T follicular helper cell (primary cell): Measurements from ENCODE around the gene MINDY4.

Experiments used
- DNase-seq: peaks from one replicate; pipeline ENCODE4 v3.0.0-alpha.2; 2020; ENCODE audit warnings: low read depth

MINDY4 gene

GRCh38 chr7:30877015-30877769 is 106.0 kb downstream of the MINDY4 start:
- no peak for DNase-seq

DNA sequence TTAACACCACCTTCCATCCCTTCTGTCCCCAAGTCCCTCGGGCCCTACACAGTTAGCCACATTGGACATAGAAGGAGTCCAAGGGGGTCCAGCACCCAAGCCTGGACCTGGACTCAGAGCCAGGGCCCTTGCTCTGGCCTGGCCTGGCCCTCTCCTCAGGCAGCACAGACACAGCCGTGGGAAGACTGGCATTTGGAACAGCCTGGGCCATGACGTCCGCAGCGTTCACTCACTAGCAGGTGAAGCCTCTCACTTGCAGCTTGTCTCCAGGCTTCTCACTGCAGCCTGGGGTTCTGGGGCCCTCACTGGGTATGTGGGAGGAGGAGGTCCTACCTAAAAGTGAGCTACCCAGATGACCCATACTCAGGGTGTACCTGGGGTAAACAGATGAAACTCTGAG is 106.8 kb downstream of the MINDY4 start:
- no peak for DNase-seq

DNA sequence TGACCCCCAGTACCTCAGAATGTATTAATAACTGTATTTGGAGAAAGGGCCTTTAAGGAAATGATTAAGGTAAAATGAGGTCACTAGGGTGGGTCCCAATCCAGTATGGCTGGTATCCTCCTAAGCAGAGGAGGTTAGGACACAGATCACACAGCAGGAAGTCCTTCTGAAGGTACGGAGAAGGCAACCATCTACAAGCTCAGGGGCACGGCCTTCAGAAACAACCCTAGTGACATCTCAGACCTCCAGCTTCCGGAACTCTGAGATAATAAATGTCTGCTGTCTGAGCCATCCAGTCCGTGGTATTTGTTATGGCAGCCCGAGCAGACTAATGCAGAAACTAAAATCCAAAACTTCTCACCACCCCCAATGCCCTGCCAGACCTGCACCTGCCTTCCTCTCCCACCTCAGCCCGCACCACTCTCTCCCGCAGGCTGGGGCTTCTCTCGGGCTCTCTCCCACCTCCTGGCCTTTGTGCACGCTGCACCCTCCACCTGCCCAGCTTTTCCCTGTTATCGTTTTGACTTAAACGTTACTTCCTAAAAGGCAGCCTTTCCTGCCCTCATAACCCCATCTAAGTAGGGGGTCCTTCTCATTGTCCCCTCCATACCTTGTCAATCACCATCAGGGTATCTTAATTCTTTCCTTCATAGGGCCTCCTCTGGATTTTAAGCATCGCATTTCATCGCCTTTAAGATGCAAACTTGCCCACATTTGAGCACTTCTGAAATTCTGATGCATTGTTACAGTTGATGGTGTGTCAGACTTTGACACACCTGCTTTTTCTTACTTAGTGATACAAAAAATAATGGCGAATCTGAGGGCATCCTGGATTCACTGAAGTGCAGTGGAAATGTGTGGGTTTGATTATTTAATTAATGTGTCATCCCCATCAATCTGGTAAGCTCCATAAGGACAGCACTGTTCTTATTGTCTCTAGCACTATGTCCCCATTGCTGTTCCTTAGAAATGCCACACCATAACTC is 108.2 kb downstream of the MINDY4 start:
- no peak for DNase-seq

DNA sequence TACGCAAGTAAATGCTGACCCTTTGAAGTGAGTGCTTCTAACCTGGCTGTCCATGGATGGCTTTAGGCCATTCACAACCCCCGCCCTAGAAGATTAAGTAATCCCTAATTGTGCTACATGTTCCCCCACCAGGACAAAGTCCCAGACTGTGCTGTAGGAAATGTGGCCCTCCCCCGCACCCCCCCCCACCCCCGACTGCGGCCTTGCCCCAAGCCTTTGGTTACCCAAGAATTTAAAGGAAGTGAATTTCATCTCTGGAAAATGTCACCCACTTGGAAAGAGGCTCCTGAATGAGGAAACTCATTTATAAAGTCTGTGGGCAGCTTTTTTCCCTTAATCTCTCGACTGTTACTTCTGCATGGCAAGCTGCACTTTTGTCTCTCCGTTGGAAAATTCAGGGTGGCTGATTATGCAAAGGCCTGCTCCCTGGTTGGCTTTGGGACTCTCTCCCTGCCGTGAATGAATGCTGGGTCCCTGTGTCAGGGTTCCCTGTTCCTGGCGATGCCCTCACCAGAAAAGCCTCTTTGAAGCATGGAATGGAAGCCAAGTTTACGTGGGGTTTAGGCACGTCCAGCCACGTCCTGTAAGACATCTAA is 109.0 kb downstream of the MINDY4 start:
- no peak for DNase-seq

- no peak for DNase-seq
Observed at GRCh38 chr7:30880941-30881340, 109.7 kb downstream of the MINDY4 start.

GRCh38 chr7:30881448-30881847 is 110.2 kb downstream of the MINDY4 start:
- no peak for DNase-seq

DNA sequence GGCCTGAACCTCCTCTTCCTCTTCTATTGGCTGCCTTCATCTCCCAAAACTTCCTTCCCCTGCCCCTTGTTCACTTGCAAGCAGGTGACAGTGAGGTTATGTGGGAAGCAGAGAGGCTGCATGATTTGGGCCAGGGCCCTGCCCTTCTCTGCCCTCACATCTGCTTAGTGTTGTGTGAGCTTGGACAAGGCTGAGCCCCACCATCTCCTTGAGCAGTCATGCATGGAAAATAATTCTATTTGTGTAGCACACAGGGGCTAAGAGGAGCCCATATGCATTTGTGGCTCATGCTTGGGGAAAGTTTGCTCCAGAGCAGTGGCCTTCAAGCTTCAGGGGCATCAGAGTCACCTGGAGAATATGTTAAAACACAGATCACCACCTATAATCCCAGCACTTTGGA is 113.7 kb downstream of the MINDY4 start:
- DNase-seq = no peak

- no peak for DNase-seq
Observed at GRCh38 chr7:30886608-30887011, 115.4 kb downstream of the MINDY4 start.

- no peak for DNase-seq
Observed at GRCh38 chr7:30887464-30887872, 116.3 kb downstream of the MINDY4 start.

GRCh38 chr7:30888747-30889146 is 117.5 kb downstream of the MINDY4 start:
- no peak for DNase-seq

DNA sequence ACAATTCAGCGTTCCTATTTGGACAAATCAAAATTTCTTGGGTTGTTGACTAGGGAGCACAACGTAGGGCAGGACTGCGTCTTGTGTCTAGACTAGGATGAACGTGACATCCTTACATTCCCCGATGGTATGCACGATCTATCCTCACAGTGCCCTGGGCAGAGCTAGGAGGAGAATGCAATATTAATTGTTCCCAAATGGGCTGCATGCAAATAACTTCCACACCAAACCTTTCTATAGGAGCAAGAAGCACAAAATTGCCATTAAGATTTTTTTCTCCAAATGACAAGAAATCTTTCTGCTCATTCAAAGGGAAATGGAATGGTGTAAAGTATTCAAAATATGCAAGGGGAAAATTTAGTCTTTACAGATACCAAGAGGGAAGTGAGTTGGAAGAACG is 119.0 kb downstream of the MINDY4 start:
- no peak for DNase-seq

- no peak for DNase-seq
Observed at GRCh38 chr7:30893357-30893756, 122.1 kb downstream of the MINDY4 start.

GRCh38 chr7:30894009-30894408 is 122.8 kb downstream of the MINDY4 start:
- DNase-seq = no peak

DNA sequence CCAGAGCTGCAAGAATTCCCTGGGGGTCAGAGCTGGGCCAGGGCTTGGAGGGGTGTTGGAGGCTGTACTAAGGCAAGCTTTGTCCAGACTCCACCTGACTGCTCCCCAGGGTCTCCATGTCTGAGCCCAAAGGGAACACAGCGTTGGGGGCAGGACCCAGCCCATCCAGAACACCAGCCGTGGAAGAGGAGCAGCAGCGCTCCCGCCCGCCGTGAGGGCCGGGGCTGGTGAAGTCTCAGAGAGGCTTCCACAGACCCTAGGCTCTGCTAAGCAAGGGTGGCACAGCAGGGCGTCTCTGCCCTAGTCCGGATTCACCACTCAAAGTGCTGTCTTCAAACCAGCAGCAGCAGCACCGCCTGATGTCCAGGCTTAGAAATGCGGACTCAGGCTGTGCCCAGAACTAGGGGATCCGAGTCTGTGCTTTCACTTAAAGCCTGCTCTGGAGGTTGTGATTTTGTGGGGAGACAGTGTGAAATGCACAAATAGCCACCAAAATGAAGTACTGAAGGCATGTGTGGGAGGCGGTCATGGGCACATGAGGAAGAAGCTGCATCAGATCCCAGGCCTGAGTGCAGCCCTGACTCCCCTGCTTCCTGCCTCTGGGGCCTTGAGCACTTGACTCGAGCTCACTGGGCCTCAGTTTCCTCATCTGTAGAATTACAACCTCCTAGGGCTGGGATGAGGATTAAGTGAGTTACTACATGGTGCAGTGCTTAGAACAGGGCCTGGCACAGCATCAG is 123.8 kb downstream of the MINDY4 start:
- DNase-seq = no peak

GRCh38 chr7:30896036-30896435 is 124.8 kb downstream of the MINDY4 start:
- DNase-seq = no peak

- DNase-seq = no peak
Observed at GRCh38 chr7:30896783-30897637, 125.8 kb downstream of the MINDY4 start.

- no peak for DNase-seq
Observed at GRCh38 chr7:30897770-30898169, 126.6 kb downstream of the MINDY4 start.

DNA sequence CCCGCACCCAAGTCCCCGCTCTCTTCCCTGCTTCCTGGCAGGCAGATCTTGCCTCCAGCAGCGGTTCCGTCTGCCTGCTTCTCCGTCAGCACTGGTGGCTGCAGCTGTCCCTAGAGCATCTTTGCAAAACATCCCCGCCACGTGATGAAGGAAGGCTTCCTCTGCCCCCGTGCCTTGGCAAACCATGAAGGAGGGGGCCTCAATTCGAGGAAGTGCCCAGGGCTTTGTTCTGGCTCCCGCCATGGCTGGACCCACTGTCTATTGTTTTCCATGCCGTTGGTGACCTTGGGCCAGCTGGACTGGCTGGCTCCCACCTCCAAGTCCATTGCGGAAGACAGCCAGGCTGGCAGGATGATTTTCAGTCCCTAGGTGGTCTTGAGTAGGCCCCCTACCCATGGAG is 127.2 kb downstream of the MINDY4 start:
- no peak for DNase-seq

DNA sequence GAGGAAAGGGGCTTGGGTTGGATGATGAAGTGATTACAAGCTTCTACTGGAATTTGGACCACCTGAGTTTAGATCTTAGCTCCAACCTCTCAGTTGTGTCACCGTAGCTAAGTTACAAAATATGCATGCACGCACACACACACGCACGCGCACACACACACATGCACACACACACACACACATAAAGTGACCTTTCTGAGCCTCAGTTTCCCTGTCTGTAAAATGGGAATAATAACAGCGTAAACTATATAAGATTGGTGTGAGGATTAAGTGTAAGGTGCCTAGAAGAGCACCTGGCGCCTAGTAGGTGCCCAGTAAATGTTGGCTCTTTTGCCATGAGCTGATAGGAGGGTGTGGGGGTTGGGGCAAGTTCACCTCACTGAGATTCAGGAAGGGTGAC is 127.8 kb downstream of the MINDY4 start:
- DNase-seq = no peak

- DNase-seq = no peak
Observed at GRCh38 chr7:30899630-30900029, 128.4 kb downstream of the MINDY4 start.

- no peak for DNase-seq
Observed at GRCh38 chr7:30900053-30900452, 128.8 kb downstream of the MINDY4 start.
